Left renal cortex interstitium (tissue), 4 donors: ENCODE measurements around the gene BACE2. TPM values are rescaled to one million over a fixed set of nuclear protein-coding genes. Genes with fewer than 3 reads are reported as not detected.
"Not testable (repeated sequence)": the region's sequence is repeated elsewhere in the genome, so short reads cannot be mapped to it uniquely, and the experiment has no call there.

ENCODE experiments used
- DNase-seq, 4 donors: peaks; one replicate each; pipeline ENCODE4 v3.0.0-alpha.2; 2013; ENCODE audit warnings: low read depth in 4 of 4, low spot score in 2 of 4, missing footprints in 1 of 4
- polyA plus RNA-seq, 4 donors: library from polyadenylated mRNA; unstranded; fragments of 120-200 nt; gene quantifications; one replicate each; pipeline ENCODE4 v1.2.1, GENCODE V29; 2013; ENCODE audit not compliant: insufficient read length in 4 of 4

The BACE2 gene
- polyA plus RNA-seq, 4 donors, result 24.6 to 34.0 (median 28.6) TPM

DNA sequence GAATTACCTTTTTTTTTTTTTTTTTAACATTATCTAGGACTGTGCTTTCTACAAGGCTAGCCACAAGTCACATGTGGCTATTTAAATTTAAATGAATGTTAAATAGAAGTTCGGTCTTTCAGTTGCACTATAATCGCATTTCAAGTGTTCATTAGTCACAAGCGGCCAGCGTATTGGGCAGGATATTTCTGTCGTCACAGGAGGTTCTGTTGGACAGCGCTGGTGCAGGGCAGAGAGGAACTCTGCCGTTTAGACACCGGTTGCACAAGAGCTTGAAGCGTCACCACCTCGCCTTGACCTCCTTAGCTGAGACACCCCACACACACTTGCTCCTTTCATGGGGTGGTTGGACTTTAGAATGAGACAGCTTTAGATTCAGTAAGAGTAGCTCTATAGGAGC, 64.1 kb downstream of the BACE2 start:
- no peak for DNase-seq

DNA sequence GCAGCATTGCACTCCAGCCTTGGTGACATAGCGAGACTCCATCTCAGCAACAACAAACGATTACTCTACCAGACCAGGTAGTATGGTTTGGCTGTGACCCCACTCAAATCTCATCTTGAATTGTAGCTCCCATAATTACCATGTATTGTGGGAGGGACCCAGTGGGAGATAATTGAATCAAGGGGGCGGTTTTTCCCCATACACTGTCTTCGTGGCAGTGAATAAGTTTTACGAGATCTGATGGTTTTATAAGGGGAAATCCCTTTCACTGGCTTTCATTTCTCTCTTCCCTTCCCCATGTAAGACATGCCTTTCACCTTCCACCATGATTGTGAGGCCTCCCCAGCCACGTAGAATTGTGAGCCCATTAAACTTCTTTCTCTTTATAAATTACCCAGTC, 66.0 kb downstream of the BACE2 start:
- DNase-seq, result no peak

DNA sequence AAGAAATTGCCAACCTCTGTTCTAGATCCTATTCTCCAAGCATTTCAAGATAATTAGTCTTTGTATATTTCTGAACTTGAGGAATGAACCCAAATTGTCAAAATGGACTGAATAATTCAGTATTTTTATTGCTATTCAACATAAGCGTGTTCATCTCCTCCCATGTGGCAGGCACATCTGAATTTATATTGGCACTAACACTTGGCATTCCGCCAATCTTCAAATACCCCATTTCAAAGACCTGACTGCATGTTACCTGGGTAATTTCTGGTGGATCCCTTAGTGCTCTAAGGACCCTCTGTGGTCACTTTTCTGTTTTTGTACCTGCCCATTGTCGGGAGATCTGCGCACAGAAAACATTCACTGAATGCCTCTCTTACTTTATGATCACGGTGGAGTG, 66.6 kb downstream of the BACE2 start:
- no peak for DNase-seq

DNA sequence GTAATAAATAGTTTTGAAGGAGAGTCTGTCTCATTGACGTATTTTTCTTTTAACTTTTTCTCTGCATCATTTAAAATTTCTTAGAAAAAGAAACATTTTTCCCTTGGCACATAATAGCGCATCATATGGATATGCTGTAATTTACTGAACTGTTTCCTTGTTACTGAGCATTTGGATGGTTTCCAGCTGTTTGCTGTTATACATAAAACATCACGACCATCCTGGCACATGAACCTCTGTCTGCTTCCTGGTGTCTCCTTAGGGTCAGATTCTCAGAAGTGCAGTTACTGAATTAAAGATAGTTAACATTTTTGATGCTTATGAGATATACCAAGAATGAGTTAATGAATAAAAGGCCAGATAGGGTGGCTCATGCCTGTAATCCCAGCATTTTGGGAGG, 67.2 kb downstream of the BACE2 start:
- no peak for DNase-seq

DNA sequence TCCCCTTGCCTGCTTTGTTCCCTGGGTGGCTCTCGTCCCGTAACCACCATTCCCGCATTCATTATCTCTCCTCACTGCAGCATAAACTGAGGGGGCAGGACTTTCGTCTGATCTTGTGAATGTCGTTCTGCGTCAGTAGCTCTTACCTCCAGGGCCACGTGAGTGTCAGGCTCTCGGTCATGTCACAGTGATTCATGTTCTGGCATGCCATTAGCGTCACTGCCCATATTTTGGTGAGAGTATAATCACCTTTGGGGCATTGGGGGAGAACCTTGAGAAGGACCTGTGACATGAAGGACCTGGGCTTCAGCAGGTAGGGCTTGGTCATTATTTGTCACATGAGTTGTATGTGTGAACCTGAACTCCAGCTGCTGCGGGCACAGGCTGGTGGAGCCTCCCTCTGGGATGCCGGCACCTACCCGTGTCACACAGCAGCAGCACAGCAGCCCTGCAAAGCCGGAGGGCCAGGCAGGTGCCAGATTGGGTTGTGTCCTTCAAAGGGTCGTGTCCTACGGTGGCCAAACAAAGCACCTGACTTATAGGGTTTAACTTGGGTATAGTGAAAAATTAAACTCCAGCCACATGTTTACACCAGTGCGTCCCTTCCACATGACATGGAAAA, 68.5 kb downstream of the BACE2 start:
- no peak for DNase-seq

DNA sequence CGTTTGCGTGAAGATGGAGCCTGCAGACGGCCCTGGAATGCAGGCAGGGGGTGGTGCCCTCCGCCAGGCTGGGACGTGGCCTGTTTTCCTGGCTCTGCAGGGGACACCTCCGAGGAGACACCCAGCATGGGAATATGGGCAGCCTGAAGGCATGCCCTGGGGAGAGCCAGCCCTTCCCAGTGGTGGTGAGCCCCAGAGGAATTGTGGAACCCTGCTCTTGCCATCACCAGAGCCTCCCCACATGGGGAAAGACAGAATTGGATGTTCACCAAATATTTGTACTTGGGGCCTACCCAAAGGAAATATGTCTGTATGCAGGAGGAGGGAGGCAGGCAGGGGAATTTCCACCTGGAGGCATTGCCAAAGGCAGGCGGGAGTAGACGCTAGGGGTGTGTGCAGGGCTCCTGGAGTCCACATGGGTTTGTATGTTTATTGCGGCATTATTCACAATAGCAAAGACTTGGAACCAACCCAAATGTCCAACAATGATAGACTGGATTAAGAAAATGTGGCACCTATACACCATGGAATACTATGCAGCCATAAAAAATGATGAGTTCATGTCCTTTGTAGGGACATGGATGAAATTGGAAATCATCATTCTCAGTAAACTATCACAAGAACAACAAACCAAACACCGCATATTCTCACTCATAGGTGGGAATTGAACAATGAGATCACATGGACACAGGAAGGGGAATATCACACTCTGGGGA, 70.3 kb downstream of the BACE2 start:
- not testable (repeated sequence) for DNase-seq

DNA sequence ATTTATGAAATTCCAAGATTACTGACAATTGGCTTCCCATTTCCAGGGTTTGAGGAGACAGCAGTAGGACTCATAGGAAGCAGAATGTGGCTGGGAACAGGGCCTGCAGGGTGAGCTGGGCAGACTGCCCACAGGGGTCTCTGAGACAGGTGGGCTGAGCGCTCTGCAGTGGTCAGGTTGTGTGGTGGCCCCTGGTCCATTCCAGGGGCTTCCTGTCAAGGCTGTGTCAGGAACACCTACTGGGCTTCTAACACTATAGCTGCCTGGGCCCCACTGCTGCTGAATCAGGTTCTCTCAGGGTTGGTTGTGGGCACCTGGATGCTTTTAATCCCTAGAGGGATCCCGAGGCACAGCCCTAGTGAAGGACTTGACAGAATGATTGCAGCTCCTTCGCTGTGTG, 72.1 kb downstream of the BACE2 start:
- no peak for DNase-seq

DNA sequence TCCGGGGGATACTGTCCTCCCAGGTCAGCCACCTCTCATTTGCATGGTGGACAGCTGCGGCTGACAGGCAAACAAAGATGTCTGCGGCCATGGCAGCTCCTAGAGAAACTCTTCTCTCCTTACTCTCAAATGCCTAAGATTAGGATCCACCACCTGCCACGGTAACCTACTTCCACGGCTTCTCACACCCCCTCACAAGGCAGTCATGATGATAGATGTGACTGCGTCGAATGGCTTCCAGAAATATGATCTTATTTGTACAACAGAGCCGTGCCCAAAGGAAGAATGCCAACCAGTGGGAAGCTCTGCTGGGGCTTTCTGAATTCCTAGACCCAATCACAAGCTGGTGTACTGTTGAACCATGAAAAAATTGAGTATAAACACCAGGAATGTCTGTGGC, 73.4 kb downstream of the BACE2 start:
- DNase-seq, result no peak

DNA sequence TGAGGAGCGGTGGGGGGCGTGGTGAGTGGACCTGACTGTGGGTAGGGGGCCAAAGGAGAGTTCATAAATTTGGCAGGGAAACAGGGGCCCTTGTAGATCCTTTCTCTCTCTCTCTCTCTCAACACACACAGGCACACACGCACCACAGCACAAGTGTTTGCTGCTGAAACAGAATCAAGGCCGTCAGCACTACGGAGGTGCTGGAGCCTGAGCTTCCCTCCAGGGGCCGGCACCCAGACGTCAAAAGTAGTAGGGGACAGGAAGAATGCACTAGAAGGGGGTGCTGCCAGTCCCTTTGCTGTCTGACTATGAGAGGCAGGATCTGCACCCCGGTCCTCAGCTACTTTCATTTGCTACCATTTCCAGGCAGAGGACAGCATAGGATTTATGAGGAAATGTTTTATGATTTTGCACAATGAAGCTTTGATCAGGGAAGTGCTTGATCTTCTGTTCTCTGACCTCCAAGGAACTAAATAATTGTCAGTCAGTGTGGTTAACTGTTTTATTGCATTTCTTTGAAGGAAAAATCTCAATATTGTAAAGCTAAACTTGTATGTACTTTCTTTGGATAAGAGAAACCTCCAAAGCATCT, 74.4 kb downstream of the BACE2 start:
- no peak for DNase-seq

DNA sequence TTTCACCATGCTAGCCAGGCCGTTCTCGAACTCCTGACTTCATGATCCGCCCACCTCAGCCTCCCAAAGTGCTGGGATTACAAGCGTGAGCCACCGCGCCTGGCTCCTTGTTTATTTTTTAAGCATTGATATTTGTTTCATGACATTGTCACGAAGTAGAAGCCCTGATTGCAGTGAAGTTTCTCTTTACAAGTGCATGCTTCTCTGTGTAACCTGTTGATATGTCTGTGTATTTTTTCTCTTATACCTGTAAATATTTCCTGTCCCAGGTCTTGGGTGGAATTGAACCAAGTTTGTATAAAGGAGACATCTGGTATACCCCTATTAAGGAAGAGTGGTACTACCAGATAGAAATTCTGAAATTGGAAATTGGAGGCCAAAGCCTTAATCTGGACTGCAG, 75.1 kb downstream of the BACE2 start:
- no peak for DNase-seq

DNA sequence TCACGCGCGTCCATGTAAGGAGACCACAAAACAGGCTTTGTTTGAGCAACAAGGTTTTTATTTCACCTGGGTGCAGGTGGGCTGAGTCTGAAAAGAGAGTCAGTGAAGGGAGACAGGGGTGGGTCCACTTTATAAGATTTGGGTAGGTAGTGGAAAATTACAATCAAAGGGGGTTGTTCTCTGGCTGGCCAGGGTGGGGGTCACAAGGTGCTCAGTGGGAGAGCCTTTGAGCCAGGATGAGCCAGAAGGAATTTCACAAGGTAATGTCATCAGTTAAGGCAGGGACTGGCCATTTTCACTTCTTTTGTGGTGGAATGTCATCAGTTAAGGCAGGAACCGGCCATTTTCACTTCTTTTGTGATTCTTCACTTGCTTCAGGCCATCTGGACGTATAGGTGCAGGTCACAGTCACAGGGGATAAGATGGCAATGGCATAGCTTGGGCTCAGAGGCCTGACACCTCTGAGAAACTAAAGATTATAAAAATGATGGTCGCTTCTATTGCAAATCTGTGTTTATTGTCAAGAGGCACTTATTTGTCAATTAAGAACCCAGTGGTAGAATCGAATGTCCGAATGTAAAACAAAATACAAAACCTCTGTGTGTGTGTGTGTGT, 76.4 kb downstream of the BACE2 start:
- not testable (repeated sequence) for DNase-seq

DNA sequence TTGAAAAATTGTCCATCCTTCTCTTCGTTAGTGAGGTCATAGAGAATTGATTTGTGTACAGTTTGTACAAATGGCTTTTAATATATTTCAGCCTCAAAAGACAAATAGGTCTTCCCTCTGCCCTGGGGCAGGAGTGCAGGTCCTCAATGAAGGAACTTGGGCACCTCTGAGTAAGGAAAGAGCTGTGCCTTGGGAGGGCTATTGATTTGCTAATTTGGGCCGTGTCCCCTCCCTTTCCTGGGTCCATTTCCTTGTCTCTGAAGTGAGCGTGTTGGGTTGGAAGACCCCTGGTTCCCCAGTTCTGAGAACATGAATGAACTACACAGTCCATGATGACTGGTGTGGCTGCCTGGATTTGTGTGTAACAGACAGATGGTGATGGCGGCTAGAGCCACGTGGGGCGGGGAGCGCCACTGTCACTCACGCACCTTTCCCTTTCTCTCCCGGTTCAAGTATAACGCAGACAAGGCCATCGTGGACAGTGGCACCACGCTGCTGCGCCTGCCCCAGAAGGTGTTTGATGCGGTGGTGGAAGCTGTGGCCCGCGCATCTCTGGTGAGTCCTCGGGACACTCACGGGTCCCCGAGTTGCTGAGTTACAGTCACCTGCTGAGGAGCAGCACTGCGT, 77.7 kb downstream of the BACE2 start:
- no peak for DNase-seq

DNA sequence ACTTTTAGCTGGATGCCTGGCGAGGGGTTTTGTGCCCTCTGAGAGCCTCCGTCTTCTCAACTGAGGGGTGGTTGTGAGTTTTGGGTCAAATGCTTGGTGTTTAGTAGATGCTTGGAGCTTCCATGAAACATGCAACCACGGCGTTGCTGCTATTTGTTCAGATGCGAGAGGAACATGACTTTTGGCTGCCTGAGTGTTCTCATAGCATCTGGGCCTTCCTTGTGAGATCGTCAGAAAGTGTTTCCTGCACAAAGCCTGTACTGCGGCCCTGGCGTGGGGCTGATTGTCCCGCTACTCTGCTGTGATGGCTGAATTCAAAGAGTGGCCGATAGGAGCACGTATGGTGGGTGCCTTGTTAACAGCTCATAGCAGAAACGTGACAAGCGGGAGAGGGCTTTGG, 78.8 kb downstream of the BACE2 start:
- no peak for DNase-seq

DNA sequence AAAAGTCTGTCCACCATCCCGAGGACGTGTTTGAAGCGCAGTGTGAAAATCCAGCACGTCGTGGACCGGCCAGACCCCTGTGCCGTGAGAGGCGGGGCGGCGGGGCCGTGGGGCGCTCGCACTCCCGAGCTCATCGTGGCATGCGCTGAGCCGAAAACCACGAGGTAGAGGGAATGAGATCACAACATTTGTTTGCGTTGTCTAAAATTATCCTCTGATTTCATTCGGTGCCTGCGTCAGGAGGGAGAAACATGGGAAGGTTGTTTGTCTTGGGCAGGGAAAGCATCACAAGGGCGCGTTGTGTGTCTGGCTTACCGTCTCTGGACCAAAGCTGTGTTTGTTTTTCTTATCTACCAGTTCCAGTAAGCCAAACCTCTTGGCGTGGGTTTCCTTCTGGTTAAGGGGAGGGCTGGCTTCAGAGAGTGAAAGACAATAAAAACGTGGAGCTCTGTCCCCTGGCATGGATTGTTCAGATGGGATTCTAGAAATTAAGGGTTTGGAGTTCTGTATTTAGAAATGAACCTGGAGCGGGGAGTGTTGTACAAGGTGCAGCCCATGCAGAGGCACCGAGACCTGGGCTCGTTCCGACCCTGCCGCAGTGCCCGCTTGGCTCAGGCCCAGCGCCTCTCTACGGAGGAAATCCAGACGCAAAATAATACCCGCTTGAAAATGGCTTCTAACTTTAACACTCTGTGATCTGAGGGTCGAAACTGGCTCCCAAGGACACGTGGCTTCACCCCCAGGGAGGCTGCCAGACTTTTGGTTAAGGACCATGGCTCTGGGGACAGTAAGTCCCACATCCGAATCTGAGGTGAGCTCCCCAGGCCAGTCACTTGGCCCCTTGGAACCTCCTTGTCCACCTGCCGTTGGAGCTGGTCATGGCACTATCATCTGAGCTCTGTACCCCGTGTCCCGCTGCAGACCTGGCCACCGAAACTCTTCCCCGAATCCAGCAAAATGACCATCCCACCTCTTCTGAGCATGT, 79.9 kb downstream of the BACE2 start:
- no peak for DNase-seq

DNA sequence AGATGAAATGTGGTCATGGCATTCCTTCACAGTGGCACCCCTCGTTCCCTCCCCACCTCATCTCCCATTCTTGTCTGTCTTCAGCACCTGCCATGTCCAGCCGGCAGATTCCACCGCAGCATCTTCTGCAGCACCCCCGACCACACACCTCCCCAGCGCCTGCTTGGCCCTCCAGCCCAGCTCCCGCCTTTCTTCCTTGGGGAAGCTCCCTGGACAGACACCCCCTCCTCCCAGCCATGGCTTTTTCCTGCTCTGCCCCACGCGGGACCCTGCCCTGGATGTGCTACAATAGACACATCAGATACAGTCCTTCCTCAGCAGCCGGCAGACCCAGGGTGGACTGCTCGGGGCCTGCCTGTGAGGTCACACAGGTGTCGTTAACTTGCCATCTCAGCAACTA, 81.5 kb downstream of the BACE2 start:
- no peak for DNase-seq

DNA sequence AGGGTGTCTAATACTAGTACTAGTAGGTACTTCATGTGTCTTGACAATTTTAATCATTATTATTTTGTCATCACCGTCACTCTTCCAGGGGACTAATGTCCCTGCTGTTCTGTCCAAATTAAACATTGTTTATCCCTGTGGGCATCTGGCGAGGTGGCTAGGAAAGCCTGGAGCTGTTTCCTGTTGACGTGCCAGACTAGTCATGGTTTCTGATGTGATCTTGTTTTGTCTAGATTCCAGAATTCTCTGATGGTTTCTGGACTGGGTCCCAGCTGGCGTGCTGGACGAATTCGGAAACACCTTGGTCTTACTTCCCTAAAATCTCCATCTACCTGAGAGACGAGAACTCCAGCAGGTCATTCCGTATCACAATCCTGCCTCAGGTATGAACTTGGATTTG, 82.6 kb downstream of the BACE2 start:
- DNase-seq, result no peak

DNA sequence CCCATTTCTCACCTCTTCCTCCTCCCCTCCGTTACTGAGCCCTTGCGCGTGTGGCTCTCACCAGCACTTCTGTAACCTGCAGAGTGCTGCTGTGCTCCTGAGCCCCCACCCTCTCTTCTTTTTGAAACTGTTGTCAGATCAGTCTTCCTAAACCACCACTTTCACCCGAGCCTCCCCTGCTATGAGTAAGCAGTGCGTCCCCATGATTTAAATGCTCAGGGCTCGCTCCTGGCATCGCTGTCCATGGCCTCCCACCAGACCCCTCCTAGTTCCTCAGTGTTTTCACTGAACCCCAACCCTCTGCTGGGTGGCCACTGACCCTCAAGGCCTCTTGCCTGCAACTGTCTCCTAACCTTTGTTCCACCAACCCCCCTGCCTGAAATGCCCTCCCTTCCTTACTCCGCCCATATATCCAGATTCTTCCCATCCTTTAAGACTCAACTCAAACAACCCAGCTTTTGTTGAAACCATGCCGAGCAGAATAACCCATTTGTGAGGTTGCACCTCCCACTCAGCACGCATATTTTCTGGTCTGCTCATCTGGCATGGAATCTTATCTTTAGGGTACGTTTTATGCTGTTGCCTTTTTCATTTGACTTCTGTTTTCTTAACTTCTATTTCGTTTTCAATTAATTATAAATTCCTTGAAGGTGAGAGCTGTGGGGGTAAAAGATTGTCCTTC, 84.1 kb downstream of the BACE2 start:
- no peak for DNase-seq

DNA sequence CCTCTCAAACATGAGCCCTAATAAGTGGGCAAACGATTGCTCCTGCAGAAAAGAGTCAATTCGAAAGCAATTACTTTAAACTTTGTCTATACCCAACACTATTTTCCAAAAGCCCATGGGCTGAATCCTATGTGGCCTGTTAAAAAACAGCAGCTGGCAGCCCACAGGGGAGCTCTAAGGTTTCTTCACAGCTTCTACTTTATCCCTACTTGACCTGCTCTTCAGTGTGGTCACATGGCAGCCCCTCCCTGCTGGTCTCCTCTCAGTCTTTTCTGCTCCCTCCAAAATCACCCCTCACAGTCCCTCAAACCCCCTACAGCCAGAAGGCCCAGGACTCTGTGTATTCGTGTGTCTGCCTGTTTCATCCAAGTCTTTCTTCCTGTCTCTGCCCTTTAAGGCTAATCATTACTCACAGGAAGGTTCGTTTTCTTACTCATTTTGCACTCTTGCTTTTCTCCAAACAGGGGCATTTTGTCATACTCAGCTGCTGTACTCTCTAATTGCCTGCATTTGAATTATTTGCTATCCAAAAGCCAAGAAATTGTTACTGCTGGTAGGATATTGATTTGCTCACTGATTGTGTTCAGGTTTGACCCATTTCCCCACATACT, 86.2 kb downstream of the BACE2 start:
- DNase-seq, result no peak

DNA sequence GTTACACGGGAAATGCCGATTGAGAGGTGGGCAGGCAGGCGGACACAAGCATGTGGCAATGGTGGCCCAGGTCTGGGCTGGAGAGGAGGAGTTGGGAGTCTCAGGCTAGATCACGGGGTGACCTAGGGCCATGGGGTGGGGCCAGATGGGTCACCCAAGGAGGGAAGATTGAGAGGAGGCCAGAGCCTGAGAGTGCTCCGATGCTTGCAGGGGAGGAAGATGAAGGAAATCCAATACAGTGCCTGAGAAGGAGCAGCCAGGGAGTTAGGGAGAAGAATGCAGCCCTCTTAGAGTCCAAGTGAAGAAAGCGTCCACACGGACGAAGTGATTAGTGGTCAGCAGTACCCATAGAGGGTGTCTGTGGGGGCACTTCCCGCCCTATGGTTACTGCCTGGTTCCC, 87.2 kb downstream of the BACE2 start:
- DNase-seq, result no peak
